Measurements from ENCODE around the gene SEC23B. TPM values are rescaled to one million over a fixed set of nuclear protein-coding genes. Genes with fewer than 3 reads are reported as not detected.

Gene SEC23B
- total and polyA plus RNA-seq, 2 of the 4 experiments (the other 2 are of a cell fraction) = 51.5 to 78.9 TPM

DNA sequence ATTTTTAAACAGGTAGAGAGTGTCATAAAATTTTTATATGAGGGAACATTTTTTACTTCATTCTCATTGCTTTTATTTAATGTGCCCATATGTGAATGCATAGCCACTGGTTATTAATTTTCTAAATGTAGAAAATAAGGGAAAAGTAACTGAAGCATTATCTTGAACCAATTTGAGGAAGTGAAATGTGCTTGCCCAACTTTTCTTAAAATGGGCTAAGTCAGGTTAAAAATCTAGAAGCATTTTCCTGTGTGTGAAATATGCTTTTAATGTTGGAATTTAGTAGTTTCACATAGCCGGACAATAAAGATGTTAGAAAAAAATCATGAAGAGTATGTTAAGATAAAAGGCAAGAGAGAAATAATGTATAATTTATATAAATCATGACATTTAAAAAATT is 3.8 kb downstream of the SEC23B start:
- dilution Hi-C loops (cut with HindIII; ENCODE audit: low sequenced_read_pairs, unreplicated experiment) = no loop called here
- TF ChIP-seq, protein P1, sequence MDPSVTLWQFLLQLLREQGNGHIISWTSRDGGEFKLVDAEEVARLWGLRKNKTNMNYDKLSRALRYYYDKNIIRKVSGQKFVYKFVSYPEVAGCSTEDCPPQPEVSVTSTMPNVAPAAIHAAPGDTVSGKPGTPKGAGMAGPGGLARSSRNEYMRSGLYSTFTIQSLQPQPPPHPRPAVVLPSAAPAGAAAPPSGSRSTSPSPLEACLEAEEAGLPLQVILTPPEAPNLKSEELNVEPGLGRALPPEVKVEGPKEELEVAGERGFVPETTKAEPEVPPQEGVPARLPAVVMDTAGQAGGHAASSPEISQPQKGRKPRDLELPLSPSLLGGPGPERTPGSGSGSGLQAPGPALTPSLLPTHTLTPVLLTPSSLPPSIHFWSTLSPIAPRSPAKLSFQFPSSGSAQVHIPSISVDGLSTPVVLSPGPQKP (IDR thresholded peaks at IDR 0.05; ENCODE audit: borderline replicate concordance, low read depth, low read length) = no peak
- TF ChIP-seq RAD21 (IDR thresholded peaks at IDR 0.05; ENCODE audit: low read length) (no peak), FOS (IDR thresholded peaks at IDR 0.05; ENCODE audit: low read depth, low read length) (no peak), CHD1 (IDR thresholded peaks at IDR 0.05; ENCODE audit: low read depth, low read length) (no peak), BHLHE40 (IDR thresholded peaks at IDR 0.05; ENCODE audit: low read depth, low read length) (no peak), MXI1 (IDR thresholded peaks at IDR 0.05; ENCODE audit: borderline replicate concordance, low read depth, low read length) (no peak), POLR2A (IDR thresholded peaks at IDR 0.05; ENCODE audit: low read depth, low read length) (no peak), NFE2L2 (IDR thresholded peaks at IDR 0.05; ENCODE audit: low read depth, low read length) (no peak)
- TF ChIP-seq, protein P2, sequence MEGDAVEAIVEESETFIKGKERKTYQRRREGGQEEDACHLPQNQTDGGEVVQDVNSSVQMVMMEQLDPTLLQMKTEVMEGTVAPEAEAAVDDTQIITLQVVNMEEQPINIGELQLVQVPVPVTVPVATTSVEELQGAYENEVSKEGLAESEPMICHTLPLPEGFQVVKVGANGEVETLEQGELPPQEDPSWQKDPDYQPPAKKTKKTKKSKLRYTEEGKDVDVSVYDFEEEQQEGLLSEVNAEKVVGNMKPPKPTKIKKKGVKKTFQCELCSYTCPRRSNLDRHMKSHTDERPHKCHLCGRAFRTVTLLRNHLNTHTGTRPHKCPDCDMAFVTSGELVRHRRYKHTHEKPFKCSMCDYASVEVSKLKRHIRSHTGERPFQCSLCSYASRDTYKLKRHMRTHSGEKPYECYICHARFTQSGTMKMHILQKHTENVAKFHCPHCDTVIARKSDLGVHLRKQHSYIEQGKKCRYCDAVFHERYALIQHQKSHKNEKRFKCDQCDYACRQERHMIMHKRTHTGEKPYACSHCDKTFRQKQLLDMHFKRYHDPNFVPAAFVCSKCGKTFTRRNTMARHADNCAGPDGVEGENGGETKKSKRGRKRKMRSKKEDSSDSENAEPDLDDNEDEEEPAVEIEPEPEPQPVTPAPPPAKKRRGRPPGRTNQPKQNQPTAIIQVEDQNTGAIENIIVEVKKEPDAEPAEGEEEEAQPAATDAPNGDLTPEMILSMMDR (conservative IDR thresholded peaks at IDR 0.05; ENCODE audit: low read depth, low read length) = no peak
- ChIA-PET CTCF (no interaction called here), POLR2A (ENCODE audit: unreplicated experiment) (no interaction called here)
- H3K9ac ChIP-seq (ENCODE audit: low read depth, low read length) = no peak overlapping the region
- no peak overlapping the region for H2BK120ac ChIP-seq (ENCODE audit: low read depth, low read length)
- peaks cover 13 to 27% of the 10 kb centered on the region in 2 experiments for H3K79me1 ChIP-seq (ENCODE audit: low read depth in 1 of 2, low read length in 2 of 2)
- H3K36me3 ChIP-seq (ENCODE audit: control insufficient read depth, insufficient read depth, low read length) = peaks cover 14% of the 10 kb centered on the region
- H2AFZ ChIP-seq (replicated peaks; ENCODE audit: low read length, poor library complexity) = no peak overlapping the region
- H2AK5ac ChIP-seq (ENCODE audit: low read depth, low read length) = no peak overlapping the region
- H3K23ac ChIP-seq (ENCODE audit: low read depth, low read length) = no peak overlapping the region
- WGBS, 2 experiments (ENCODE audit: extremely low coverage in 2 of 2, insufficient read length in 1 of 2) = no CpG with 5 or more reads among the region's 1 CpG
- no TSS peak for BruUV-seq (replicated peaks)
- H3K4me3 ChIP-seq (ENCODE audit: insufficient read depth, low read depth, low read length) = no peak overlapping the region
- no peak overlapping the region for H3K4me2 ChIP-seq (ENCODE audit: low read depth, low read length)
- H3K56ac ChIP-seq (ENCODE audit: extremely low read depth, insufficient read depth, low read length) = no peak overlapping the region
- no peak overlapping the region for H4K8ac ChIP-seq (ENCODE audit: low read depth in 2 of 2, low read length in 2 of 2)
- H3K9me3 ChIP-seq (ENCODE audit: control insufficient read depth, insufficient read depth, low read length) = no peaks in the 10 kb centered on the region
- in situ Hi-C loops (cut with MboI; ENCODE audit: low sequenced_read_pairs) = no loop called here
- H3K9me1 ChIP-seq (ENCODE audit: insufficient read depth, low read length) = peaks cover 8% of the 10 kb centered on the region
- H4K5ac ChIP-seq (ENCODE audit: low read depth, low read length) = no peak overlapping the region
- no peaks in the 10 kb centered on the region for H4K20me1 ChIP-seq (ENCODE audit: insufficient read depth, low read length)
- intact Hi-C loops (cut with micrococcal nuclease) = loop anchor here (5.0 kb wide), 1 partner anchor 46 kb away; no protein-coding TSS in a partner anchor
- H3K18ac ChIP-seq (ENCODE audit: low read depth, low read length) = no peak overlapping the region
- no peak overlapping the region for H2BK15ac ChIP-seq (ENCODE audit: low read depth, low read length)
- ATAC-seq (ENCODE audit: low read depth) (no peak), DNase-seq (no peak)
- no peak overlapping the region for H3K4ac ChIP-seq (ENCODE audit: low read depth, low read length)
- no peak overlapping the region for H3K14ac ChIP-seq (replicated peaks; ENCODE audit: low read depth, low read length)
- H2AK9ac ChIP-seq (replicated peaks; ENCODE audit: low read depth, low read length, poor library complexity) = no peak overlapping the region
- H3K27ac ChIP-seq (ENCODE audit: insufficient read depth, low read length) = no peak overlapping the region
- no peak overlapping the region for H2BK20ac ChIP-seq (ENCODE audit: low read depth, low read length)
- H3K27me3 ChIP-seq (ENCODE audit: control insufficient read depth, insufficient read depth, low read length) = no peaks in the 10 kb centered on the region
- peaks cover 4% of the 10 kb centered on the region; the same call in 1 of the 2 replicates for H3K4me1 ChIP-seq (ENCODE audit: control insufficient read depth, insufficient read depth, low read length)
- H4K91ac ChIP-seq (ENCODE audit: insufficient read depth, low read depth, low read length) = no peak overlapping the region
- H2BK5ac ChIP-seq (ENCODE audit: low read depth, low read length, poor library complexity, severe bottlenecking) = no peak overlapping the region

Data from IMR-90 (cell line).